K562 (cell line): ENCODE measurements around the gene TBC1D17. TPM values are rescaled to one million over a fixed set of nuclear protein-coding genes. Genes with fewer than 3 reads are reported as not detected.

Experiments used
- CBFB ChIP-seq: sonication (generic); formaldehyde crosslinking; IDR thresholded peaks from 2 replicates; pipeline ENCODE4 v1.4.0; 2020; ENCODE audit warnings: mild to moderate bottlenecking, missing genetic modification reagents
- CHD1 ChIP-seq: fragments of 200-600 bp; sonication (generic); IDR thresholded peaks from one replicate; pipeline ENCODE4 v1.6.1; 2012; ENCODE audit warnings: mild to moderate bottlenecking, moderate library complexity, low read length, inconsistent platforms
- FOS ChIP-seq: IDR thresholded peaks from 3 replicates; pipeline ENCODE4 v1.6.1; 2011; ENCODE audit not compliant: insufficient read length; ENCODE audit errors: extremely low read depth
- KDM4B ChIP-seq, 2 experiments: fragments of 450-650 bp in 1 of 2; sonication (generic) in 1 of 2; IDR thresholded peaks; 2 replicates each; pipeline ENCODE4 v1.6.1; 2016 to 2017; ENCODE audit warnings: borderline replicate concordance in 2 of 2, antibody characterized with exemption in 1 of 2, low read depth in 1 of 2, mild to moderate bottlenecking in 1 of 2
- MBD2 ChIP-seq: sonication (generic); IDR thresholded peaks from 2 replicates; pipeline ENCODE4 v1.6.1; 2016; ENCODE audit warnings: low read depth, borderline replicate concordance
- NONO ChIP-seq, 2 experiments: fragments of 200-400 bp in 1 of 2; fragments of 450-650 bp in 1 of 2; formaldehyde crosslinking in 1 of 2; IDR thresholded peaks; 2 replicates each; pipeline ENCODE4 v1.6.1; 2017; ENCODE audit warnings: low read depth in 2 of 2, mild to moderate bottlenecking in 2 of 2, moderate library complexity in 2 of 2, low read length in 1 of 2
- PCBP1 ChIP-seq: fragments of 200-400 bp; formaldehyde crosslinking; IDR thresholded peaks from 2 replicates; pipeline ENCODE4 v1.6.1; 2018; ENCODE audit warnings: mild to moderate bottlenecking, low read depth, low read length; ENCODE audit not compliant: poor library complexity, severe bottlenecking
- POLR2A ChIP-seq: fragments of 450-650 bp; conservative IDR thresholded peaks from 2 replicates; pipeline ENCODE4 v1.6.1; 2016
- PRPF4 ChIP-seq: fragments of 200-400 bp; formaldehyde crosslinking; IDR thresholded peaks from one replicate; pipeline ENCODE4 v1.6.1; 2017; ENCODE audit warnings: low read length, low read depth, mild to moderate bottlenecking; ENCODE audit not compliant: insufficient read depth, poor library complexity, severe bottlenecking
- SRF ChIP-seq, 2 experiments: fragments of 250-450, 450-650 bp in 1 of 2; sonication (Bioruptor Pico) in 1 of 2; sonication (generic) in 1 of 2; formaldehyde crosslinking; IDR thresholded peaks; 2 replicates each; pipeline versions ENCODE4 v1.5.0 to v1.5.1; 2020 to 2022; ENCODE audit warnings: mild to moderate bottlenecking in 1 of 2, missing genetic modification reagents in 1 of 2
- ZNF354B ChIP-seq: fragments of 250-450 bp; sonication (Bioruptor Pico); IDR thresholded peaks from 2 replicates; pipeline ENCODE4 v1.4.0; 2020
- ZNF431 ChIP-seq: sonication (generic); formaldehyde crosslinking; IDR thresholded peaks from 2 replicates; pipeline ENCODE4 v1.8.0; 2022; ENCODE audit warnings: mild to moderate bottlenecking, missing genetic modification reagents
- ZNF551 ChIP-seq: fragments of 250-450 bp; sonication (Bioruptor Pico); IDR thresholded peaks from 2 replicates; pipeline ENCODE4 v1.5.0; 2021; ENCODE audit warnings: mild to moderate bottlenecking, moderate library complexity
- ZNF561 ChIP-seq: fragments of 450-650 bp; formaldehyde crosslinking; conservative IDR thresholded peaks from 2 replicates; pipeline ENCODE4 v1.4.0; 2020; ENCODE audit warnings: mild to moderate bottlenecking, moderate library complexity
- ZNF668 ChIP-seq: fragments of 250-450 bp; sonication (Bioruptor Pico); IDR thresholded peaks from 2 replicates; pipeline ENCODE4 v1.8.0; 2022; ENCODE audit warnings: mild to moderate bottlenecking, inconsistent platforms
- ZNF707 ChIP-seq: fragments of 250-450 bp; sonication (Bioruptor Pico); conservative IDR thresholded peaks from 2 replicates; pipeline ENCODE4 v1.8.0; 2022; ENCODE audit warnings: inconsistent platforms, mild to moderate bottlenecking, moderate library complexity
- ZNF780A ChIP-seq: fragments of 250-450 bp; sonication (Bioruptor Pico); IDR thresholded peaks from 2 replicates; pipeline ENCODE4 v1.5.0; 2021; ENCODE audit warnings: mild to moderate bottlenecking
- polyA plus RNA-seq, 8 experiments: library from polyadenylated mRNA; depleted of rRNA in 4 of 8; stranded (reverse) in 5 of 8; unstranded in 3 of 8; fragments of >200 nt; fragmentation: Nextera tagmentation in 2 of 8; fragmentation: Illumina TruSeq in 1 of 8; extraction: Ambion mirVana in 2 of 8; extraction: Trizol in 1 of 8; gene quantifications; 2 replicates each; pipeline versions ENCODE4 v1.2.1 to v1.2.3, GENCODE V29; 2011 to 2014; ENCODE audit warnings: inconsistent platforms in 1 of 8, missing spikeins in 1 of 8
- total RNA-seq, 7 experiments: library from RNA; depleted of rRNA in 6 of 7; stranded (reverse); fragments of >200 nt in 6 of 7; fragmentation: Illumina TruSeq in 2 of 7; extraction: Trizol in 2 of 7; gene quantifications; 2 replicates each; pipeline versions ENCODE4 v1.2.1 to v1.2.3, GENCODE V29; 2011 to 2021; ENCODE audit warnings: low replicate concordance in 1 of 7
- TF ChIP-seq, protein P1 (sequence below): fragments of 450-650 bp; IDR thresholded peaks from 2 replicates; pipeline ENCODE4 v1.6.1; 2016; ENCODE audit warnings: low read depth
- TF ChIP-seq, protein P2 (sequence below): fragments of 450-650 bp; formaldehyde crosslinking; IDR thresholded peaks from 2 replicates; pipeline ENCODE4 v1.4.0; 2020; ENCODE audit warnings: mild to moderate bottlenecking, moderate library complexity

TBC1D17 gene
- total and polyA plus RNA-seq, 9 of the 15 experiments (the other 6 are each of a cell fraction or from before 2014, with no cell fraction given): 0.42 to 16.0 (median 3.8) TPM

DNA sequence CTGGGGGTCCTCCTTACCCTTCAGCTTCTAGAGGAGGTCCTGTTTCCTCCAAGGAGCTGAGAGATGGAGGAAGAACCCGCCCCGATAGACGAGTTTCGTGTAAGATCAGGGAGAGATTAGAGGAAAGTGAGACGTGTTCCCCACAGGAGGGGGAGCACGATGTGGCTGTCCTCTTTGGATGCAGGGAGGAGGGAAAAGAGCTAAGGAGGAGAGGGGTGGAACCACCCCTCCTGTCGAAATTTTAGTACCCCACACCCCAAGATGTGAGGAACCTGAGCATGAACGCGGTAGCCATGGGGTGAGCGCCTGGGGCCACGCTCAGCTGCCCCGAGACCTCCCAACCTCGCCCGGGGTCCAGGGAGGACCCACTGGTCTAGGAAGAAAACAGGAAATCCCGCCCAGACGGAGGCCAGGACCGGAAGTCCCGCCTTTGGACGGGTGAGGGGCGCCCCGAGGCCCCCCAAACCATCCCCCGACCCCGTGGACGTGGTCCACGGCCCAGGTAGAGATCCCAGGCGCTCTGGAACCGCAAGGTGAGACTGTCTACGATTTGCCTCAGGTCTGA, 1.6 kb upstream of the TBC1D17 start (continued):
- TF ChIP-seq, protein P1, sequence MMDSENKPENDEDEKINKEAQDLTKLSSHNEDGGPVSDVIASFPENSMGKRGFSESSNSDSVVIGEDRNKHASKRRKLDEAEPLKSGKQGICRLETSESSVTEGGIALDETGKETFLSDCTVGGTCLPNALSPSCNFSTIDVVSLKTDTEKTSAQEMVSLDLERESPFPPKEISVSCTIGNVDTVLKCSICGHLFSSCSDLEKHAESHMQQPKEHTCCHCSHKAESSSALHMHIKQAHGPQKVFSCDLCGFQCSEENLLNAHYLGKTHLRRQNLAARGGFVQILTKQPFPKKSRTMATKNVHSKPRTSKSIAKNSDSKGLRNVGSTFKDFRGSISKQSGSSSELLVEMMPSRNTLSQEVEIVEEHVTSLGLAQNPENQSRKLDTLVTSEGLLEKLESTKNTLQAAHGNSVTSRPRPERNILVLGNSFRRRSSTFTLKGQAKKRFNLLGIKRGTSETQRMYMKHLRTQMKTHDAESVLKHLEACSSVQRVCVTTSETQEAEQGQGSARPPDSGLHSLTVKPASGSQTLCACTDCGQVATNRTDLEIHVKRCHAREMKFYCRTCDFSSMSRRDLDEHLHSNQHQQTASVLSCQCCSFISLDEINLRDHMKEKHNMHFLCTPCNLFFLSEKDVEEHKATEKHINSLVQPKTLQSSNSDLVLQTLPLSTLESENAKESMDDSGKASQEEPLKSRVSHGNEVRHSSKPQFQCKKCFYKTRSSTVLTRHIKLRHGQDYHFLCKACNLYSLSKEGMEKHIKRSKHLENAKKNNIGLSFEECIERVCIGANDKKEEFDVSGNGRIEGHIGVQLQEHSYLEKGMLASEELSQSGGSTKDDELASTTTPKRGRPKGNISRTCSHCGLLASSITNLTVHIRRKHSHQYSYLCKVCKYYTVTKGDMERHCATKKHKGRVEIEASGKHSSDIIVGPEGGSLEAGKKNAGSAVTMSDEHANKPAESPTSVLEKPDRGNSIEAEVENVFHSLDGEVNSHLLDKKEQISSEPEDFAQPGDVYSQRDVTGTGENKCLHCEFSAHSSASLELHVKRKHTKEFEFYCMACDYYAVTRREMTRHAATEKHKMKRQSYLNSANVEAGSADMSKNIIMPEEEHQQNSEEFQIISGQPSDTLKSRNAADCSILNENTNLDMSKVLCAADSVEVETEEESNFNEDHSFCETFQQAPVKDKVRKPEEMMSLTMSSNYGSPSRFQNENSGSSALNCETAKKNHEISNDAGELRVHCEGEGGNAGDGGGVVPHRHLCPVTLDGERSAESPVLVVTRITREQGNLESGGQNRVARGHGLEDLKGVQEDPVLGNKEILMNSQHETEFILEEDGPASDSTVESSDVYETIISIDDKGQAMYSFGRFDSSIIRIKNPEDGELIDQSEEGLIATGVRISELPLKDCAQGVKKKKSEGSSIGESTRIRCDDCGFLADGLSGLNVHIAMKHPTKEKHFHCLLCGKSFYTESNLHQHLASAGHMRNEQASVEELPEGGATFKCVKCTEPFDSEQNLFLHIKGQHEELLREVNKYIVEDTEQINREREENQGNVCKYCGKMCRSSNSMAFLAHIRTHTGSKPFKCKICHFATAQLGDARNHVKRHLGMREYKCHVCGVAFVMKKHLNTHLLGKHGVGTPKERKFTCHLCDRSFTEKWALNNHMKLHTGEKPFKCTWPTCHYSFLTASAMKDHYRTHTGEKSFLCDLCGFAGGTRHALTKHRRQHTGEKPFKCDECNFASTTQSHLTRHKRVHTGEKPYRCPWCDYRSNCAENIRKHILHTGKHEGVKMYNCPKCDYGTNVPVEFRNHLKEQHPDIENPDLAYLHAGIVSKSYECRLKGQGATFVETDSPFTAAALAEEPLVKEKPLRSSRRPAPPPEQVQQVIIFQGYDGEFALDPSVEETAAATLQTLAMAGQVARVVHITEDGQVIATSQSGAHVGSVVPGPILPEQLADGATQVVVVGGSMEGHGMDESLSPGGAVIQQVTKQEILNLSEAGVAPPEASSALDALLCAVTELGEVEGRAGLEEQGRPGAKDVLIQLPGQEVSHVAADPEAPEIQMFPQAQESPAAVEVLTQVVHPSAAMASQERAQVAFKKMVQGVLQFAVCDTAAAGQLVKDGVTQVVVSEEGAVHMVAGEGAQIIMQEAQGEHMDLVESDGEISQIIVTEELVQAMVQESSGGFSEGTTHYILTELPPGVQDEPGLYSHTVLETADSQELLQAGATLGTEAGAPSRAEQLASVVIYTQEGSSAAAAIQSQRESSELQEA: no peak
- no peak for TF ChIP-seq PCBP1
- no peak for TF ChIP-seq KDM4B (IDR thresholded peaks at IDR 0.05; ENCODE audit: borderline replicate concordance in 2 of 2, low read depth in 1 of 2)
- TF ChIP-seq ZNF780A (CRISPR knock-in tag): no peak
- TF ChIP-seq ZNF431 (CRISPR knock-in tag): no peak
- no peak for TF ChIP-seq ZNF551 (CRISPR knock-in tag)
- TF ChIP-seq, protein P2, sequence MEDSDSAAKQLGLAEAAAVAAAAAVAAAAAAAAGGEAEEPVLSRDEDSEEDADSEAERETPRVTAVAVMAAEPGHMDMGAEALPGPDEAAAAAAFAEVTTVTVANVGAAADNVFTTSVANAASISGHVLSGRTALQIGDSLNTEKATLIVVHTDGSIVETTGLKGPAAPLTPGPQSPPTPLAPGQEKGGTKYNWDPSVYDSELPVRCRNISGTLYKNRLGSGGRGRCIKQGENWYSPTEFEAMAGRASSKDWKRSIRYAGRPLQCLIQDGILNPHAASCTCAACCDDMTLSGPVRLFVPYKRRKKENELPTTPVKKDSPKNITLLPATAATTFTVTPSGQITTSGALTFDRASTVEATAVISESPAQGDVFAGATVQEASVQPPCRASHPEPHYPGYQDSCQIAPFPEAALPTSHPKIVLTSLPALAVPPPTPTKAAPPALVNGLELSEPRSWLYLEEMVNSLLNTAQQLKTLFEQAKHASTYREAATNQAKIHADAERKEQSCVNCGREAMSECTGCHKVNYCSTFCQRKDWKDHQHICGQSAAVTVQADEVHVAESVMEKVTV (CRISPR knock-in tag): no peak
- TF ChIP-seq NONO (IDR thresholded peaks at IDR 0.05; ENCODE audit: low read depth in 2 of 2, low read length in 1 of 2): no peak
- TF ChIP-seq POLR2A: peak; percentile 63
- TF ChIP-seq ZNF707 (CRISPR knock-in tag): no peak
- TF ChIP-seq PRPF4: no peak
- TF ChIP-seq ZNF561: no peak
- TF ChIP-seq MBD2: no peak
- no peak for TF ChIP-seq ZNF354B
- TF ChIP-seq CBFB (CRISPR knock-in tag): no peak
- no peak for TF ChIP-seq CHD1
- no peak for TF ChIP-seq FOS
- TF ChIP-seq ZNF668 (CRISPR knock-in tag): no peak
- TF ChIP-seq SRF (CRISPR knock-in tag; IDR thresholded peaks at IDR 0.05): peak in 1 of 2 experiments; percentile 87; a peak in 1 of 4 replicates
